Fibroblast of lung (primary cell): ENCODE results near the gene ZNF598. TPM values are rescaled to one million over a fixed set of nuclear protein-coding genes. Genes with fewer than 3 reads are reported as not detected.

Experiments used
- DNase-seq, 2 donors: peaks; one replicate each; pipeline versions ENCODE4 v3.0.0 to v3.0.0-alpha.2; 2010; ENCODE audit warnings: low read depth in 2 of 2
- H2AFZ ChIP-seq: 2 replicates; pipeline ENCODE4 v1.5.1; 2012; ENCODE audit warnings: low read length, control low read depth, inconsistent platforms
- H3K27ac ChIP-seq: 2 replicates; pipeline ENCODE4 v1.5.1; 2011; ENCODE audit warnings: low read length, control low read depth; ENCODE audit not compliant: insufficient read depth
- H3K27me3 ChIP-seq: 2 replicates; pipeline ENCODE4 v1.5.1; 2011; ENCODE audit warnings: mild to moderate bottlenecking, low read length; ENCODE audit not compliant: control insufficient read depth, insufficient read depth
- H3K36me3 ChIP-seq: 2 replicates; pipeline ENCODE4 v1.5.1; 2011; ENCODE audit warnings: low read length; ENCODE audit not compliant: control insufficient read depth, insufficient read depth
- H3K4me1 ChIP-seq: 2 replicates; pipeline ENCODE4 v1.5.1; 2011; ENCODE audit warnings: low read length; ENCODE audit not compliant: control insufficient read depth, insufficient read depth; ENCODE audit errors: extremely low read depth
- H3K4me2 ChIP-seq: 2 replicates; pipeline ENCODE4 v1.5.1; 2011; ENCODE audit warnings: low read length, control low read depth; ENCODE audit not compliant: insufficient read depth; ENCODE audit errors: extremely low read depth
- H3K4me3 ChIP-seq, 4 experiments: fragments of 200-600 bp in 1 of 4; sonication (generic) in 1 of 4; replicated peaks in 1 of 4; 2 replicates each; pipeline ENCODE4 v1.5.1; 2011 to 2016; ENCODE audit warnings: low read length in 4 of 4, low read depth in 3 of 4, mild to moderate bottlenecking in 3 of 4, control low read depth in 2 of 4, inconsistent platforms in 1 of 4, mixed read lengths in 1 of 4; ENCODE audit not compliant: insufficient read depth in 1 of 4; ENCODE audit errors: control extremely low read depth in 1 of 4
- H3K79me2 ChIP-seq: 2 replicates; pipeline ENCODE4 v1.5.1; 2012; ENCODE audit warnings: mild to moderate bottlenecking, low read length, inconsistent platforms; ENCODE audit not compliant: control insufficient read depth, insufficient read depth
- H3K9ac ChIP-seq: 2 replicates; pipeline ENCODE4 v1.5.1; 2011; ENCODE audit warnings: mild to moderate bottlenecking, low read length, control low read depth; ENCODE audit not compliant: insufficient read depth
- H3K9me3 ChIP-seq: 2 replicates; pipeline ENCODE4 v1.5.1; 2012; ENCODE audit warnings: low read depth, low read length; ENCODE audit not compliant: control insufficient read depth, insufficient read depth
- H4K20me1 ChIP-seq: 2 replicates; pipeline ENCODE4 v1.5.1; 2011; ENCODE audit warnings: low read length; ENCODE audit not compliant: control insufficient read depth, insufficient read depth; ENCODE audit errors: extremely low read depth
- EZH2 ChIP-seq: IDR thresholded peaks from 2 replicates; pipeline ENCODE4 v1.5.1; 2012; ENCODE audit warnings: low read length, control low read depth, mild to moderate bottlenecking; ENCODE audit errors: missing control alignments
- polyA plus RNA-seq, 2 donors: library from polyadenylated mRNA; depleted of rRNA in 1 of 2; stranded (reverse) in 1 of 2; unstranded in 1 of 2; fragments of >200 nt; gene quantifications; 2 replicates each; pipeline ENCODE4 v1.2.1, GENCODE V29; 2011 to 2012; ENCODE audit warnings: missing spikeins in 1 of 2
- total RNA-seq: library from RNA; depleted of rRNA; stranded (reverse); fragments of >200 nt; gene quantifications from 2 replicates; pipeline ENCODE4 v1.2.1, GENCODE V29; 2014
- TF ChIP-seq, protein P1 (sequence below), 2 donors: IDR thresholded peaks in 1 of 2; conservative IDR thresholded peaks in 1 of 2; 1 replicate in 1 of 2; 2 replicates in 1 of 2; pipeline ENCODE4 v1.5.1; 2011 to 2012; ENCODE audit warnings: low read length in 2 of 2, control low read depth in 1 of 2, inconsistent platforms in 1 of 2, low read depth in 1 of 2, mild to moderate bottlenecking in 1 of 2

ZNF598 gene
- total and polyA plus RNA-seq, 2 donors (not counting 1 experiment from before 2014, with no cell fraction given), result 11.6 to 18.8 TPM

DNA sequence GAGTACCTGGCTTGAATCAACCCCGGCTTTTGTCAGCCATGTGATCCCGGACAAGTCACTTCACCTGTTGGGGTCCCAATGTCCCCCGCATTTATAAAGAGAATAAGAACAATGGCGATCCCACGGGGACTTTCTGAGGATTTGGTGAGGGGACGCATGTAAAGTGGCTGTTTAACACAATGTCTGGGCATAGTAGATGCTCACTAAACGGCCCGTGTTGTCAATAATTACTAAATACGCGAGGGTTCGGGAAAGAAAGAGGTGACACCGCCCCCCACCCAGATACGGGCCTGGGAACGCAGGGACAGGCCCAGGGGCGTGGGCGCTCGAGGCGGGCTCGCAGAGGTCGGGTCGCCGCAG lies 18.1 kb downstream of the ZNF598 start:
- H3K4me3 ChIP-seq, result peak overlapping the region in 3 of 4 experiments; percentile 13 to 36 (median 15)
- H3K4me1 ChIP-seq, result peaks cover 7% of the 10 kb centered on the region
- H2AFZ ChIP-seq, result peak overlapping the region; percentile 75
- DNase-seq, result no peak
- no peaks in the 10 kb centered on the region for H3K79me2 ChIP-seq
- TF ChIP-seq, protein P1, sequence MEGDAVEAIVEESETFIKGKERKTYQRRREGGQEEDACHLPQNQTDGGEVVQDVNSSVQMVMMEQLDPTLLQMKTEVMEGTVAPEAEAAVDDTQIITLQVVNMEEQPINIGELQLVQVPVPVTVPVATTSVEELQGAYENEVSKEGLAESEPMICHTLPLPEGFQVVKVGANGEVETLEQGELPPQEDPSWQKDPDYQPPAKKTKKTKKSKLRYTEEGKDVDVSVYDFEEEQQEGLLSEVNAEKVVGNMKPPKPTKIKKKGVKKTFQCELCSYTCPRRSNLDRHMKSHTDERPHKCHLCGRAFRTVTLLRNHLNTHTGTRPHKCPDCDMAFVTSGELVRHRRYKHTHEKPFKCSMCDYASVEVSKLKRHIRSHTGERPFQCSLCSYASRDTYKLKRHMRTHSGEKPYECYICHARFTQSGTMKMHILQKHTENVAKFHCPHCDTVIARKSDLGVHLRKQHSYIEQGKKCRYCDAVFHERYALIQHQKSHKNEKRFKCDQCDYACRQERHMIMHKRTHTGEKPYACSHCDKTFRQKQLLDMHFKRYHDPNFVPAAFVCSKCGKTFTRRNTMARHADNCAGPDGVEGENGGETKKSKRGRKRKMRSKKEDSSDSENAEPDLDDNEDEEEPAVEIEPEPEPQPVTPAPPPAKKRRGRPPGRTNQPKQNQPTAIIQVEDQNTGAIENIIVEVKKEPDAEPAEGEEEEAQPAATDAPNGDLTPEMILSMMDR (conservative IDR thresholded peaks at IDR 0.05 in 1 of 2, IDR thresholded peaks at IDR 0.05 in 1 of 2; ENCODE audit: low read depth in 1 of 2, low read length in 2 of 2), result no peak
- no peak for TF ChIP-seq EZH2
- peak overlapping the region; percentile 68 for H3K4me2 ChIP-seq
- peaks cover 21% of the 10 kb centered on the region for H3K27me3 ChIP-seq
- H3K27ac ChIP-seq, result no peak overlapping the region
- H3K9ac ChIP-seq, result no peak overlapping the region
- peaks cover 5% of the 10 kb centered on the region for H3K36me3 ChIP-seq
- H4K20me1 ChIP-seq, result no peaks in the 10 kb centered on the region
- no peaks in the 10 kb centered on the region for H3K9me3 ChIP-seq

DNA sequence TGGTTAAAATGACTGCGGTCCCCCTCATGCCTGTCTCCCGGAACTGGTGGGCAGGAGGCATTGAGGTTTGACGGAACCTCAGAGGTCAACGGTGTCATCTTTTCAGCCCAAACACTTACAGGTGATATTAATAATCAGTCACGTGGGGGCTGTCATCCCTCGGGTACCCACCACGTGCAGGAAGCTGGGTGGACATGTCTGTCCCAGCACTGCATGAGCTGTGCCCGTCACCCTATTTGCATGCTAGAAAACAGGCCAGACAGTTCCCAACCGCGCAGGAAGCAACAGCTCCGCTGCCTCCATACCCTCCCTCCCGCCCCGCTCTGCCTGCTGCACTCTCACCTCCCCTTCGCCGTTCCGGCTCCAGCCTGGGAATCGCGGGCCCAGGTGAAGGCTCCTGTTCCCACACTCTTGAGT lies 18.5 kb downstream of the ZNF598 start:
- no peak overlapping the region for H3K9ac ChIP-seq
- no peak overlapping the region for H3K27ac ChIP-seq
- H3K4me1 ChIP-seq, result peaks cover 7% of the 10 kb centered on the region
- DNase-seq, result no peak
- H3K4me3 ChIP-seq, result no peak overlapping the region
- H3K79me2 ChIP-seq, result no peaks in the 10 kb centered on the region
- TF ChIP-seq, protein P1 (conservative IDR thresholded peaks at IDR 0.05 in 1 of 2, IDR thresholded peaks at IDR 0.05 in 1 of 2; ENCODE audit: low read depth in 1 of 2, low read length in 2 of 2), result no peak
- TF ChIP-seq EZH2, result peak; percentile 41
- H3K27me3 ChIP-seq, result peaks cover 21% of the 10 kb centered on the region
- no peaks in the 10 kb centered on the region for H4K20me1 ChIP-seq
- no peaks in the 10 kb centered on the region for H3K9me3 ChIP-seq
- H3K4me2 ChIP-seq, result peak overlapping the region; percentile 25
- no peak overlapping the region for H2AFZ ChIP-seq
- peaks cover 9% of the 10 kb centered on the region for H3K36me3 ChIP-seq

DNA sequence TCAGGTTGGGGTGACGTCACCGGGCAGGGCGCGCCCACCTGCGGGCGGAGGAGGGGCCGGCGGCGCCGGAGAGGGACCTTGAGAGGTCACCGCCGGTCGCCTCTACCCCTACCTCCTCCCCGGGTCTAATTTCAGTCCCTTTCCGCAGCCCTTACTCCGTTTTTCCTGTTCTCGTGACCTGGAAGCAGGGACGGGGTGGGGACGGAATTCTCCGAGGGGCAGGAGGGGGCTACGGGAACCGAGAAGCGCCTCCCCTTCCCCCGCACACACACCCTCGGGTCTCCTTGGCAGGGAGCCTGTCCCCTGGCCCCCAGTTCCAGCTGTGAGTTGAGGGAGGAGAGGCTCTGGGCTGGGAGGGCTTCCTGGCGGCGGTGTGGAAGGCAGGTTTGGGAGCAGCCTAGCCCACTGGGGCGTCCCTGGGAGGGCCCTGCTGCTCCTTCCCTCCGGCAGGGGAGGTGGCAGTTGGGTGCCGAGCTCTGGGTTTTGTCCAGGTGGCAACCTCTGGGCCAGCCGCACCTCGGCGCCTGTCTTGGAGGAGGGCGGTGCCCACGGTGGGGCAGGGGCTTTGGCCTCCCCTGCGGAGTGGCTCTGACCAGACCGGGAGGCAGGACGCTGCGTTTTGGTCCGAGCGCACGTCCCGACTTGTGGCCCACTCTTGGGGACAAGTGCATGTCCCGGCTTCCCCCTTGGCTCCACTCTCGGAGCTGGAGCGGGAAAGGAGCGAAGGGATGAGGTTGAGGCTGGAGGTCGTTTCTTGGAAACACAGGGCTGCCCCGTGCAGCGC lies 19.1 kb downstream of the ZNF598 start:
- H3K79me2 ChIP-seq, result peaks cover 3% of the 10 kb centered on the region
- TF ChIP-seq, protein P1 (conservative IDR thresholded peaks at IDR 0.05 in 1 of 2, IDR thresholded peaks at IDR 0.05 in 1 of 2; ENCODE audit: low read depth in 1 of 2, low read length in 2 of 2), result no peak
- TF ChIP-seq EZH2, result peak; percentile 99
- peaks cover 14% of the 10 kb centered on the region for H3K36me3 ChIP-seq
- H3K9me3 ChIP-seq, result no peaks in the 10 kb centered on the region
- H3K4me1 ChIP-seq, result peaks cover 7% of the 10 kb centered on the region
- no peaks in the 10 kb centered on the region for H4K20me1 ChIP-seq
- no peak overlapping the region for H3K9ac ChIP-seq
- H3K4me2 ChIP-seq, result peak overlapping the region; percentile 51
- peaks cover 21% of the 10 kb centered on the region for H3K27me3 ChIP-seq
- H3K27ac ChIP-seq, result no peak overlapping the region
- peak overlapping the region in 3 of 4 experiments; percentile 21 to 39 (median 37) for H3K4me3 ChIP-seq
- DNase-seq, result no peak
- no peak overlapping the region for H2AFZ ChIP-seq
